HEK293 (cell line): ENCODE data around the gene ACAA1.

Experiments used
- PRDM10 ChIP-seq: fragments of 450-650 bp; formaldehyde crosslinking; IDR thresholded peaks from 2 replicates; pipeline ENCODE4 v1.5.1; 2016; ENCODE audit warnings: missing biosample characterization, missing genetic modification characterization
- ZBTB17 ChIP-seq: fragments of 450-650 bp; formaldehyde crosslinking; IDR thresholded peaks from 2 replicates; pipeline ENCODE4 v1.5.1; 2016; ENCODE audit warnings: missing biosample characterization, missing genetic modification characterization
- ZFP3 ChIP-seq: fragments of 450-650 bp; formaldehyde crosslinking; IDR thresholded peaks from 2 replicates; pipeline ENCODE4 v1.5.1; 2016; ENCODE audit warnings: low read depth, missing biosample characterization, missing genetic modification characterization
- ZNF18 ChIP-seq: fragments of 450-650 bp; formaldehyde crosslinking; IDR thresholded peaks from 2 replicates; pipeline ENCODE4 v1.5.1; 2016; ENCODE audit warnings: missing biosample characterization, missing genetic modification characterization
- ZNF544 ChIP-seq: fragments of 450-650 bp; formaldehyde crosslinking; IDR thresholded peaks from 2 replicates; pipeline ENCODE4 v1.5.0; 2017; ENCODE audit warnings: missing biosample characterization, missing genetic modification characterization
- ZSCAN4 ChIP-seq: fragments of 450-650 bp; formaldehyde crosslinking; IDR thresholded peaks from 2 replicates; pipeline ENCODE4 v1.5.1; 2017; ENCODE audit warnings: missing biosample characterization, missing genetic modification characterization
- TF ChIP-seq, protein P1 (sequence below): fragments of 450-650 bp; formaldehyde crosslinking; IDR thresholded peaks from 2 replicates; pipeline ENCODE4 v1.5.1; 2016; ENCODE audit warnings: missing biosample characterization, missing genetic modification characterization, borderline replicate concordance
- TF ChIP-seq, protein P2 (sequence below): fragments of 450-650 bp; formaldehyde crosslinking; IDR thresholded peaks from 2 replicates; pipeline ENCODE4 v1.5.1; 2016; ENCODE audit warnings: missing biosample characterization, missing genetic modification characterization

- TF ChIP-seq, protein P1, sequence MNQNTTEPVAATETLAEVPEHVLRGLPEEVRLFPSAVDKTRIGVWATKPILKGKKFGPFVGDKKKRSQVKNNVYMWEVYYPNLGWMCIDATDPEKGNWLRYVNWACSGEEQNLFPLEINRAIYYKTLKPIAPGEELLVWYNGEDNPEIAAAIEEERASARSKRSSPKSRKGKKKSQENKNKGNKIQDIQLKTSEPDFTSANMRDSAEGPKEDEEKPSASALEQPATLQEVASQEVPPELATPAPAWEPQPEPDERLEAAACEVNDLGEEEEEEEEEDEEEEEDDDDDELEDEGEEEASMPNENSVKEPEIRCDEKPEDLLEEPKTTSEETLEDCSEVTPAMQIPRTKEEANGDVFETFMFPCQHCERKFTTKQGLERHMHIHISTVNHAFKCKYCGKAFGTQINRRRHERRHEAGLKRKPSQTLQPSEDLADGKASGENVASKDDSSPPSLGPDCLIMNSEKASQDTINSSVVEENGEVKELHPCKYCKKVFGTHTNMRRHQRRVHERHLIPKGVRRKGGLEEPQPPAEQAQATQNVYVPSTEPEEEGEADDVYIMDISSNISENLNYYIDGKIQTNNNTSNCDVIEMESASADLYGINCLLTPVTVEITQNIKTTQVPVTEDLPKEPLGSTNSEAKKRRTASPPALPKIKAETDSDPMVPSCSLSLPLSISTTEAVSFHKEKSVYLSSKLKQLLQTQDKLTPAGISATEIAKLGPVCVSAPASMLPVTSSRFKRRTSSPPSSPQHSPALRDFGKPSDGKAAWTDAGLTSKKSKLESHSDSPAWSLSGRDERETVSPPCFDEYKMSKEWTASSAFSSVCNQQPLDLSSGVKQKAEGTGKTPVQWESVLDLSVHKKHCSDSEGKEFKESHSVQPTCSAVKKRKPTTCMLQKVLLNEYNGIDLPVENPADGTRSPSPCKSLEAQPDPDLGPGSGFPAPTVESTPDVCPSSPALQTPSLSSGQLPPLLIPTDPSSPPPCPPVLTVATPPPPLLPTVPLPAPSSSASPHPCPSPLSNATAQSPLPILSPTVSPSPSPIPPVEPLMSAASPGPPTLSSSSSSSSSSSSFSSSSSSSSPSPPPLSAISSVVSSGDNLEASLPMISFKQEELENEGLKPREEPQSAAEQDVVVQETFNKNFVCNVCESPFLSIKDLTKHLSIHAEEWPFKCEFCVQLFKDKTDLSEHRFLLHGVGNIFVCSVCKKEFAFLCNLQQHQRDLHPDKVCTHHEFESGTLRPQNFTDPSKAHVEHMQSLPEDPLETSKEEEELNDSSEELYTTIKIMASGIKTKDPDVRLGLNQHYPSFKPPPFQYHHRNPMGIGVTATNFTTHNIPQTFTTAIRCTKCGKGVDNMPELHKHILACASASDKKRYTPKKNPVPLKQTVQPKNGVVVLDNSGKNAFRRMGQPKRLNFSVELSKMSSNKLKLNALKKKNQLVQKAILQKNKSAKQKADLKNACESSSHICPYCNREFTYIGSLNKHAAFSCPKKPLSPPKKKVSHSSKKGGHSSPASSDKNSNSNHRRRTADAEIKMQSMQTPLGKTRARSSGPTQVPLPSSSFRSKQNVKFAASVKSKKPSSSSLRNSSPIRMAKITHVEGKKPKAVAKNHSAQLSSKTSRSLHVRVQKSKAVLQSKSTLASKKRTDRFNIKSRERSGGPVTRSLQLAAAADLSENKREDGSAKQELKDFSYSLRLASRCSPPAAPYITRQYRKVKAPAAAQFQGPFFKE (tag by site-specific recombination), result no peak
- no peak for TF ChIP-seq ZBTB17 (tag by site-specific recombination)
- no peak for TF ChIP-seq PRDM10 (tag by site-specific recombination)
- no peak for TF ChIP-seq ZFP3 (tag by site-specific recombination)
- TF ChIP-seq ZNF544 (tag by site-specific recombination), result no peak
- TF ChIP-seq, protein P2, sequence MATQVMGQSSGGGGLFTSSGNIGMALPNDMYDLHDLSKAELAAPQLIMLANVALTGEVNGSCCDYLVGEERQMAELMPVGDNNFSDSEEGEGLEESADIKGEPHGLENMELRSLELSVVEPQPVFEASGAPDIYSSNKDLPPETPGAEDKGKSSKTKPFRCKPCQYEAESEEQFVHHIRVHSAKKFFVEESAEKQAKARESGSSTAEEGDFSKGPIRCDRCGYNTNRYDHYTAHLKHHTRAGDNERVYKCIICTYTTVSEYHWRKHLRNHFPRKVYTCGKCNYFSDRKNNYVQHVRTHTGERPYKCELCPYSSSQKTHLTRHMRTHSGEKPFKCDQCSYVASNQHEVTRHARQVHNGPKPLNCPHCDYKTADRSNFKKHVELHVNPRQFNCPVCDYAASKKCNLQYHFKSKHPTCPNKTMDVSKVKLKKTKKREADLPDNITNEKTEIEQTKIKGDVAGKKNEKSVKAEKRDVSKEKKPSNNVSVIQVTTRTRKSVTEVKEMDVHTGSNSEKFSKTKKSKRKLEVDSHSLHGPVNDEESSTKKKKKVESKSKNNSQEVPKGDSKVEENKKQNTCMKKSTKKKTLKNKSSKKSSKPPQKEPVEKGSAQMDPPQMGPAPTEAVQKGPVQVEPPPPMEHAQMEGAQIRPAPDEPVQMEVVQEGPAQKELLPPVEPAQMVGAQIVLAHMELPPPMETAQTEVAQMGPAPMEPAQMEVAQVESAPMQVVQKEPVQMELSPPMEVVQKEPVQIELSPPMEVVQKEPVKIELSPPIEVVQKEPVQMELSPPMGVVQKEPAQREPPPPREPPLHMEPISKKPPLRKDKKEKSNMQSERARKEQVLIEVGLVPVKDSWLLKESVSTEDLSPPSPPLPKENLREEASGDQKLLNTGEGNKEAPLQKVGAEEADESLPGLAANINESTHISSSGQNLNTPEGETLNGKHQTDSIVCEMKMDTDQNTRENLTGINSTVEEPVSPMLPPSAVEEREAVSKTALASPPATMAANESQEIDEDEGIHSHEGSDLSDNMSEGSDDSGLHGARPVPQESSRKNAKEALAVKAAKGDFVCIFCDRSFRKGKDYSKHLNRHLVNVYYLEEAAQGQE (tag by site-specific recombination), result no peak
- TF ChIP-seq ZNF18 (tag by site-specific recombination), result no peak
- TF ChIP-seq ZSCAN4 (tag by site-specific recombination), result no peak
Measured at GRCh38 chr3:38158472-38158871, 21.5 kb upstream of the ACAA1 start.
